Right renal pelvis (tissue), 4 donors: ENCODE measurements around the gene NPTXR. TPM values are rescaled to one million over a fixed set of nuclear protein-coding genes. Genes with fewer than 3 reads are reported as not detected.
"Not testable (repeated sequence)": the region's sequence is repeated elsewhere in the genome, so short reads cannot be mapped to it uniquely, and the experiment has no call there.

ENCODE experiments used
- DNase-seq, 4 donors: peaks; one replicate each; pipeline ENCODE4 v3.0.0-alpha.2; 2013; ENCODE audit warnings: low read depth in 4 of 4, low spot score in 3 of 4, missing footprints in 1 of 4
- polyA plus RNA-seq, 4 donors: library from polyadenylated mRNA; unstranded; fragments of 120-200 nt; gene quantifications; one replicate each; pipeline ENCODE4 v1.2.1, GENCODE V29; 2013; ENCODE audit not compliant: insufficient read length in 4 of 4

The NPTXR gene
- polyA plus RNA-seq, 4 donors = 4.6 to 5.2 (median 4.7) TPM

DNA sequence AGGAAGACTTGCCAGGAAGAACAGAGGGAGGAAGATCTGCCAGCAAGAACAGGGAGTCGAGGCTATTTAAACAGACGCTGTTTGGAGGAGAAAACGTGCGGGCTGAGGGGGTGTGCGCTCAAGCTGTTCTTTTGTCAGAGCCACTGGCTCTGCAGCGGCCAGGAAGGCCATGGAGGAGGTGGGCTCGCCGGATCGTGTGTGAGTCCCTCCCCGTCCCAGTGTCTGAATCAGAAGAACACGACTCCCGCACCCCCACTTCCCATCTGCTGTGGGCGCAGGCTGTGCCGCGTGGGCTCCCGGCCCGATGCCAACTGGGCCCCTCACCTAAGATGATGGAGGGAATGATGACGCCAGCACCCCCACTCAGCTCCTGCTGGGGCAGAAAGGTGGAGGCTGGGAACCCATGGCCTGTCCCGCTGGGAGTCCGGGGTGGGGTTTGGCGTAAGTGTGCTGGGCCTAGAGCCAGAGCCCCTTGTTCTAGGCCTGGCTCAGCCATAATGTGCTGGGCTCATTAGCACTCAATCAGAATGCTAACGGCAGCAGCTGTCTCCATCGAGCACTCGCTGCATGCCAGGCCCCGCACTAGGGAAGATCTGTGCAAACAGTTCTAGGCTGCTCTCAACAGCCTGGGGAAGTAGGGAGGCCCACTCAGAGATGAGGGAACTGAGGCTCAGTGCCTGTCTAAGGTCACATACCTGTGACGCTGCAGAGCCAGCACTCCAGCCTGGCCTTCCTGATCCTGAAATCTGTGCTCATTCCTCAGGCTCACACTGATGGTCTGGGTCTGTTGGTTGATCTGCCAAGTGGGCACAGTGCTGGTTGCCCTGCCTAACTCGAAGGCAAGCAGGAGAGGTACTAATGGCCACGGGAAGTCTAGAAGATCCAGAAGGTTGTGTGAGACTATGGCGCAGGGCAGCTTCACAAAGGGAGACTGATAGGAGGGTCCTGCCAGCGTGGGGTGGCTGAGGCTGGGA is 11.5 kb downstream of the NPTXR start:
- DNase-seq = no peak

DNA sequence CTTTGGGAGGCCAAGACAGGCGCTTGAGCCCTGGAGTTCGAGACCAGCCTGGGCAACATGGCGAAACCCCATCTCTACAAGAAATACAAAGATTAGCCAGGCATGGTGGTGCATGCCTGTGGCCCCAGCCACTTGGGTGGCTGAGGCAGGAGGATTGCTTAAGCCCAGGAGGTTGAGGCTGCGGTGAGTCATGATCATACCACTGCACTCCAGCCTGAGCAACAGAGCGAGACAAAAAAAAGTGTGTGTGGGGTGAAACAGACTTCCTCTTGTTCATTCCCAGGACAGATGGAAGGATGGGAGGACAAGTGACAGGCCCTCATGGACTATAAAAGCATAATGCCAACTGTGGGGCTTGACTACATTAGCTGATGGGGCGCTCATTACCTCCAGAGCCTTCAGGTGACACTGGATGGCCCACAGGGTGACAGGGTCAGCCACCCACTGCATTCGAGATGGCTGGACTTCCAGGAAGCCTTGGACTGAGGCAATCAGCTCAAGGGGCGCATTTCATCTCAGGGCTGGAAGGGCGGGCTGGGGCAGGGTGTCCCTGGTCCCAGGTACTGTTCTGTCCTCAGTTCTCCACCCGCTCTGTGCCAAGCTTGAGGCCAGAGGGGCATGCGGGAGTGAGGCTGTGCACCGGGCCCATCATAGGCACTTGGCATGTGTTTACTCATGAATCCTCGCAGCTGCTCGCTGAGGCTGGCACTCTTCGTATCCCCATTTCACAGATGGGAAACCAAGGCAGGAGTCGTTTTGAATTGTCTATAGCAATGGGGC is 12.5 kb downstream of the NPTXR start:
- DNase-seq = no peak

DNA sequence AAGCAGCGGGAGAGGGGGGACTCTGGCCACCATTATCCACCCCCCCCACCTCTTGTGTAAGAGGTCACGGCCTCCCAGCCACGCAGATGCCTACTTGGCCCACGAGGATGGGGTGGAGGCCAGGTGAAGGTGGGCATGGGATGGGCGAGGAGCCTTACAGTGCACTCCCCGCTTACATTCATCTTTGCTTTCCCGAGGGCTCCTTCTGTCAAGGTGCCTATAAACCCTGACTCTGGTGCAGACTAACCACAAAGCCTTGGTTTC is 13.1 kb downstream of the NPTXR start:
- DNase-seq = no peak

DNA sequence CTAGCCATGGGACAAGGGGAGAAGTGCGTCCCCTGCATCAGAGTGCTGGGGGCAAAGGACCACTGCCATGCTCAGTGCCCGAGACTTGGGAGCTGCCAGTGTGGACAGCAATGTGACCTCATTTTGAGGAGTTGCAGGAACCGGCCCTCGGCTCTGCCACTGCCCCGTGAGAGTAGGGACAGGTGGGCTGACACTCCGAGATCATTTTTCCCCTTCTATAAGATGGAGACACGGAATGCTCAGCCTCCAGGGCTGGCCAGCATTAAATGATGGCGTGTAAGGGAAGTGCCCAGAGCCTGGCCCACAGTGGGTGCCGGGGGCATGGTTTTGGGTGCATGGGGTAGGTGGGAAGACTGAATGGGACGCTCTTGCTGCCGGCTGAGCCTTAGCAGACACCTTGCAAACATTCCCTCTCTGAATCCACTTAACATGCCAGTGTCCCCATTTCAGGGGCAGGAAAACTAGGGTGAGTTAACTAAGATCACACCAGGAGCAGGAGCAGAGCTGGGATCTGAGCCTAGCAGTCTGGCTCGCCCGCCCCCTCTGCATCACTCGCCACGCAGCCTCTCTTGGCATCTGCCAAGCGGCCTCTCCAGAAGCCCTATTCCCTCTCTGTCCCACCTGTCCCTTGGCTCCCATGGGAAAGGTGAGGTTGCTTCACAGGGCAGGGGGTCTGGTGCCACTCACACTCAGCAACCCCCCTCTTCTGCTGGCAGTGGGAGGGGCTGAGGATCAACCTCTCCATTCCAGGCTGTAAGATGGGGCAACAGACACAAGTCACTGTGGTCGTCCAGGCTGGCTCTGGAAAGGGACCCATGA is 13.6 kb downstream of the NPTXR start:
- DNase-seq = no peak

DNA sequence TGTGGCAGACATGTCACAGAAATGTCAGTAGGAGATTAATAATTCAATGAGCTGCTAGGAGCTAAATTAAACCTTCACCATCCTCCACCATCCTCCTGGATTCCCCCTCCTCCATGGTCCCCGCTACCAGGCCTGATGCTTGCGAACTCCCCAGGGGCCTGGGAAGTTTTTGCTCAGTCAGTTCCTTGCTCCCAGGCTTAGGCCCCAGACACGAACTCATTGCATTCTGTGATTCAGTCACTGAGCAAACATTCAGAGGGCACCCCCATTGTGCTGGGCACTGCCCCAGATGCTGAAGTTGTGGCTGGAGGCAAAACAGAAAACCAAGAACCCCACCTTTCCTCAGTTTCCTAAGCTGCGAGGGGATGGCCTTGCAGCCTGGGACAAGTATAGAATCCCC is 14.3 kb downstream of the NPTXR start:
- DNase-seq = no peak

DNA sequence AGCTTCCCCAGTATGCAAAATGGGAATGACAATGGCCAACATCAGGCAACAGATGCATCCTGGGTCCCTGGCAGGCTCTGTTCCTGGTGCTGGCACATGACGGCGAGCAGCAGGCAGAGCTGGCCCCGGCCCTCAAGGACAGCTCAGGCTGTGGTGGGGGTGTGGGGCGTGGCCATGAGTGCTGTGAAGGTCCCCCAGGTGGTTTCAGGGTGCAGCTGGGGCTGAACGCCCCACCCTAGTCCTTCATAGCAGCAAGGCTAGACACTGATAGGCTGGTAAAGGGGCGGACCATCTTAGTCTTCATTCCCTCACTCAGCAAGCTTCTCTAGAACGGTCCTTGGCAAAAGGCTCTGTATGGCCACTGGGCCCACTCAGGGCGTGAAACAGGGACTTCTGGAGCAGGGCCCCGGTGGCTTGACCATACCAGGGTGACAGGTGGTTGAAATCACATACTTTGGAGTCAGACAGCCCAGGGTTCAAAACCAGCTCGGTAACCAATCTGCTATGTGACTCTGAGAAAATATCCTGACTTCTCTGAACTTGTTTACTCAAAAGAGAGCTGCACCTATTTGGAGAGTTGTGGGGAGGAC is 15.1 kb downstream of the NPTXR start:
- DNase-seq = no peak

DNA sequence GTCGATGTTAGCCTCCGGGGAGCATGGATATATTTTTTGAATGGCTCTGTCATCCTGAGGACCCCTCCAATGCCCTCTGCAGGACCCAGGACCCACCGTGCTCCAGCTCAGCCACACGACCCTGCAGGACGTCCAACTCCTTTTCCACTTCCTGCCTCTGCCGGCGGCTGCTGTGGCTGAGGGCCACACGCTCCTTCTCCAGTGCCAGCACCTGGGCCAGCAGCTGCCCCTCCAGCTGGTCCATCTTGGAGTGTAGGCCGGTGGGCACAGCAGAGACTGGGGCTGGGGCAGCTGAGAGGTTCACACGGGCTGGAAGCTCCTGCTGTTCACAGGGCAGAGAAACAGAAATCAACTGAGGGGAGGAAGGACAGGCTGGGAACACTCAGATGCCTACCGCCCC is 15.6 kb downstream of the NPTXR start:
- no peak for DNase-seq

DNA sequence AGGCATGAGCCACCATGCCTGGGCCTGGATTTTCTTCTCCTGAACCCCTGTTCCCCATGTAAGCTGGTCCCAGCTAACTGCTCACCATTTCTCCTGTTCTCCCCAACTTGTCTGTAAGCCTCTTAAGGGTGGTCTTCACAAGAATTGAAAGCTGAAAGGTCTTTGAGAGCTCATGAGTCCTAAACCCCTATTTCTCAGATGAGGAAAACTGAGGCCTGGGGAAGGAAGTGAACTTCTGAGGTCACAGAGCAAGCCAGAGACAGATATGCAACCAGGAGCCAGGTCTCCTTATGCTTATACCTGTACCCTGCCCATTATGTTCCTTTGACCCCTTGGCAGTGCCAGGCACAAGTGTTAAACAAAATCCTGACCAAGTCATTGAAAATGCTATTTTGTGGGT is 16.3 kb downstream of the NPTXR start:
- DNase-seq = no peak

DNA sequence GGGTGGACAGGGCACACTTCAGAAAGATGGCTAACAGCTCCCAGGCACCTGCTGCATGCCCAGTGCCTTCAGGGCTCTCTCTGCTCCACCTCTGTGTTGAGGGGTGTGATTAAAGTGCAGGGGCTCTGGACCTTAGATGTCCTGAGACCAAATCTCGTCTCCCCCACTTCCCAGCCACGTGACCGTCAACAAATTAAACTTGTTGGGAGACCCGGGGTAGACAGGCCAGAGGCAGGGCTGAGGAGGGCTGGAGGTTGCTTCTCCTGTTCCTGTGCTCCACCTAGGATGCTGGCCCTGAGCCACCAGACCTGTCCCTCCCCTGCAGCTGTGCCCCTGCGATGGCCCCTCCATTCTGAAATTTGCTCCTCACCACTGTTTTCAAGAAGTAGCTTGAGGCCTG is 17.0 kb downstream of the NPTXR start:
- no peak for DNase-seq

DNA sequence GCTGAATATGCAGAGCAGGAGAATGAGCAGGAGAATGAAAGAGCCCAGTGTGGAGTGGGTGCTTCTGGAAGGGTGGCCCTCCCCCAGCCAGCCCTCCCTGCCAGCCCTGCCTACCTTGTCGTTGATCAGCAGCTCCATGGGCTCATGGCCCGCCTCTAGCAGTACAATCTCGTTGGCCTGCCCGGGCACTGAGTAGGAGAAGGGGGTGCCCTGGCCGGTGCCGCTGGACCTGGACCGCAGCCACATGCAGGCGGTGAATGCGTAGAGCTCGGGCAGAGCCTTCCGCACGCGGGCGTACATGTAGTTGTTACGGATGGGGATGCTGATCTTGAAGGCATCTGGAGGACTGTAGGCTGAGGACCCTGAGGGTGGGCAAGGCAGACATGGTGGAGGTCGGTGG is 17.4 kb downstream of the NPTXR start:
- DNase-seq = no peak

DNA sequence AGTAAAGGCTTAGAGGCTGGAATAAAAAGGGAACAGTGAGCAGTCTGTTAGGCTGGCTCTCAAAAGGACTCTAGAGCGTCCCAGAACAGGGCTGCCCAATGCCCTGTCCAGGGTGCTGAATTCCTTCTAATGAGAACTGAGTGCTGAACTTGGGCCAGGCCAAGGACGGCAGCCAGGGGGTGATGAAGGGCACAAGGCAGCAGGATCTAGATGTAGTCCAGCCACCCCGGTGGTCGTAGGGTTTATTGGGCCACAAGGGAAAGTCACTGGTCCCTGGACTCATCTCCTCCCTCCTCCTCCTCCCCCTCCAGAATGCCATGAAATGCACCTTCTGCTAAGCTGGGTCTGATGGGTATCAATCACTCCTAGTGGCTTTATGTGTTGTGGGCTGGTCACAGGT is 19.2 kb downstream of the NPTXR start:
- peak; percentile 72 to 84 (median 82) for DNase-seq

DNA sequence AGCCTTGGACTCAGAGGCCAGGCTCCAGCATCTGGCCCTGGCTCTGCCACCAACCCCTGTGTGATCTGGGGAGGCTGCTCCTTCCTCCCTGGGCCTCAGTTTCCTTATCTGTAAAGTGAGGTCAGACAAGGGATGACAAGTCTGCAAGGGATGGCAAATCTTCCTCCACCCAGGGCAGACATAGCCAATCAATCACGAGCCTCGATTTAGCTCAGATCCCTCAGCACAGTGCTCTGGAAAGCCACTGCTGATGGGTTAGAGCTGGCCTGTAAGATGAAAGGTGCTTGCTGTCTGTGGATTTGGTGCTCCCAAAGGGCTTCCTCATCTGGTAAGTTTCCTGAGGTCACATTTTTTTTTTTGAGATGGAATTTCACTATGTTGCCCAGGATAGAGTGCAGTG is 20.2 kb downstream of the NPTXR start:
- no peak for DNase-seq

DNA sequence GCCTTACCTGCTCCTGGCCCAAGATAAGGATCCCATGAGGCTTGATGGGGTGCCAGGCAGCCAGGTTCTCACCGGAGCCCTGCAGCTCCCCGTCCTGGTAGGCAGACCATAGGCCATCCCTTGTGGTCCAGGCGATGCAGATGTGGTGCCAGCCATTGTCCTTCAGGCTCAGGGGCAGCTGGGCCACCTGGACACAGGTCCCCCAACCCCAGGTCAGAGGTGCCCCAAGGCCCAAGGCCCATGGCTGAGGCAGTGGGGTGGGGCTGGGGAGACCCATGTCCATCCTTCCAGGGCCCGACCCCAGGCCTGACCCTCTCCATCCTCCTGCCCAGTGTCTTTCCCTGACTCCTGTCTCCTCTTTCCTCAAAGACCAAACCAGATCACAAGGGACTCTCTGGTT is 20.8 kb downstream of the NPTXR start:
- no peak for DNase-seq

DNA sequence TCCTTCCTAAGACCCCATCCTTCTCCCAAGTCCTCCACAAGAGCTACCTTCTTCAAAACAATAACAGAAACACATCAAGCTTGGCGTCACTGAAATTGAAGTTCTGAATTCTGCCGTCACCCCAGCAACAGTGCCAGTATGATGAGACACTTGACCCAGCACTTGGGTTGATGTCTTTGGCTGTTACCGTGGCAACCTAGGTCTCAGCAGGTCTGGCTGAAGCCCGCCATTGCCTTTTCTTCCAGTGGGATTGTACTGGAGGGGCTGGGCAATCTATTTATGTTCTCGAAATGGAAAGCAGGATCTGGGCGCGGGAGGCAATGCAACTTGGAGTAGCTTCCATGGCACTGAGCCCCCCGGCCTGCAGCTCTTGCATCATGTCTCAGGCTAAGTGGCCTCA is 23.8 kb downstream of the NPTXR start:
- DNase-seq = no peak

DNA sequence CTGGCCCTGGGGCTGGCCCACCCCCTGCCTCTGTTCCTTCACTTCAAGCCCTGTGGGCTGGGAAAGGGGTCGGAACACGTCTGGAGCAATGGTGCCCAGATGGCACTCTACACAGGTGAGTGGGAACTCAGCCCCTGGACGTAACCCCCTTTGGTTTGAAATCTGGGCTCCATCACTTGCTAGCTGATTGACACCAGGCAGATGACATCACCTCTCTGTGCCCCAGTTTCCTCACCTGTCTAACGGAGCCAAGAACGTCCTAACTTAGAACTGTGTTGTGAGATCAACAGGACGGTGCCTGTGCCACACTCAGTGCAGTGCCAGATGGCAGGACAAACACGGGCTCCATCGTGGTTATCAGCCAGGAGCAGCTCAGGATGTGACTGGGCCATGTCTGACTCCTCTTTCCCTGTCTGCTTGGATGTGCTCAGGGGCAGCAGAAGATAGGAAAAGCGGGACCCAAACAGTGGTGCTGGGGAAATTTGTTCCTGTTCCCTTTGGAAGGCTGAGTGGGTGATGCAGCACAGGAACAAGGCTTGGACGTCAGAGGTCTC is 24.4 kb downstream of the NPTXR start:
- no peak for DNase-seq

DNA sequence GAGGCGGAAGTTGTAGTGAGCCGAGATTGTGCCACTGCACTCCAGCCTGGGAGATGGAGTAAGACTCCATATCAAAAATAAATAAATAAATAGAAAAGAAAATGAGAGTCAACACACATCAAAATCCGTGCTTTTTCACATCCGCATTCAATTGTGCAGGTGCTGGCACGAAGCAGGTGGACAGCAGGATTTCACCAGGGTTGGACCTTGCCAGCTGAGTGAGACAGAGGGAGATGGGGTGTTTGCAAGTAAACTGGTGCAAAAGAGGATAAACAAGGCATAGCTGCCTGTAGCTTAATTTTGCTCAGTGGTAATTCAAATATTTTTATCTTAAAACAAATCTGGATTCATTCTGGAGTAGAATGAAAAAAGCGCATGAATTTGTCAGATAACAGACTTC is 26.6 kb downstream of the NPTXR start:
- no peak for DNase-seq

DNA sequence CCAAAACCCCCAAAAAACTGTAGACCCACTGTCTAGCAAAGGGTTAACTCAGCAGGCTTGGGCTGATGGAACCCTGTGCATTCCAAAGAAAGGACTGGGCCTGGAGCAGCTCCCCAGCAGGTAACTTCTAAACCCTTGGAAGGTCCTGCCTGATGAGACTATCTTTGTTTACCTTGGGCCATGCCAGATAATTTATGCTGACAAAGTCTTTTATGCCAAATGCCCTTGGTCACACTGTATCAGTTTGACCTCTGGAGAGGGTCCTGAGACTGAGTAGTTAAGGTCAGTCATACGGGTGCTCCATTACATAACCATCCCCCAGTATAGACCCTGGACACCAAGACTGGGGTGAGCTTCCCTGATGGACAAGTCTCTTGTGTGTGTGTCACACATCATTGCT is 28.0 kb downstream of the NPTXR start:
- no peak for DNase-seq

DNA sequence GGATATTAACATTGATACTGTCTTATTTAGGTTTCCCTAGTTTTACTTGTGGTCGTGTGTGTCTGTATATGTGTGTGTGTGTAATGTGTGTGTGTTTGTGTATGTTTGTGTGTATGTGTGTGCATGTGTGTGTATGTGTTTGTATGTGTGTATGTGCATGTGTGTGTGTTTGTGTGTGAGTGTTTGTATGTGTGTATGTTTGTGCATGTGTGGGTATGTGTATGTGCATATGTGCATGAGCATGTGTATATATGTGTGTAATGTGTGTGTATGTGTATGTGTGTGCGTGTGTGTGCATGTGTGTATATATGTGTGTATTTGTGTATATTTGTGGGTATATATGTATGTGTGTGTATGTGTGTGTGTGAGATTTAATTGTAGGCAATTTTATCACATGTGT is 32.6 kb downstream of the NPTXR start:
- DNase-seq = no peak

DNA sequence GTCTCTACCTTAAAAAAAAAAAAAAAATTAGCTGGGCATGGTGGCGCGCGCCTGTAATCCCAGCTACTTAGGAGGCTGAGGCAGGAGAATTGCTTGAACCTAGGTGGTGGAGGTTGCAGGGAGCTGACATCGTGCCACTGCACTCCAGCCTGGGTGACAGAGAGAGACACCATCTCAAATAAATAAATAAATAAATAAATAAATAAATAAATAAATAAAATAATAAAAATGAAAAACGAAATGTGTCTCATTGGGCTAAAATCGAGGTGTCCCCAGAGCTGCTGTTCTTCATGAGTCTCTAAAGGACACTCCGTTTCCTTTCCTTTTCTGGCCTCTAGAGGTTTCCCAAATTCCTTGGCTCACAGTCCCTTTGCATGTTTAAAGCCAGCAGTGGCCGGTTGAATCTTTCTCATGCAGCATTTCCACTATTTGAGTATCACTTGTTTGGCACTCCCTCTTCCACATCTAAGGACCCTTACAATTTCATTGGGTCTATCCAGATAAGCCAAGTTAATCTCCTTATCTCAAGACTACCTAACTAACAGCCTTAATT is 38.7 kb downstream of the NPTXR start:
- not testable (repeated sequence) for DNase-seq

DNA sequence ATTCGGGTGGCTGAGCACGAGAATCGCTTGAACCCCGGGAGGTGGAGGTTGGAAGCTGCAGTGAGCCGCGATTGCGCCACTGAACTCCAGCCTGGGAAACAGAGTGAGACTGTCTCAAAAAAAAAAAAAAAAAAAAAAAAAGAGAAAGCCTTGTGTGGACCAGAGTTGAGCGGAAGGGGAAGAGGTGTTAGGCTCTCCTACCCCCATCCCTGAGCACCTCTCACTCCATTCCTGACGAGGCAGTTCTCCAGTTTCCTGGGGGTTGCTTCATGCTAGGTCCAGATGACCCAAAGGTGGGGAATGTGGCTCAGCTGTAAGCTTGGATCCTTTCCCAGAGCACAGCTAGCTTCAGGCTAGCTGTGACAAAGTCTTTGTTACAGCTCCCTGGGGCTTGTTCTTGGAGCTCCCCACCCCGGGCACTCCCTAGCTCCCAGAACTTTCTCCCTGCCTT is 41.1 kb downstream of the NPTXR start:
- no peak for DNase-seq
